Lower leg skin (tissue), 4 donors: ENCODE results near the gene RAB5A. TPM values are rescaled to one million over a fixed set of nuclear protein-coding genes. Genes with fewer than 3 reads are reported as not detected.
"Not testable (repeated sequence)": the region's sequence is repeated elsewhere in the genome, so short reads cannot be mapped to it uniquely, and the experiment has no call there.

Experiments used
- DNase-seq, 2 donors: peaks; one replicate each; pipeline ENCODE4 v3.0.0-alpha.2; 2019; ENCODE audit warnings: low spot score in 2 of 2
- H3K4me3 ChIP-seq: fragments of 200-600 bp; sonication (generic); 2 replicates; pipeline ENCODE4 v1.5.1; 2017; ENCODE audit warnings: mild to moderate bottlenecking, low read depth; ENCODE audit not compliant: poor library complexity, severe bottlenecking
- POLR2A ChIP-seq, 2 donors: fragments of 450-650 bp; IDR thresholded peaks; one replicate each; pipeline ENCODE4 v1.6.1; 2016 to 2017; ENCODE audit warnings: antibody characterized with exemption in 2 of 2, mild to moderate bottlenecking in 1 of 2, moderate library complexity in 1 of 2
- WGBS, 2 donors: methylation state at CpG; one replicate each; pipeline ENCODE4 v1.1.5; 2018; 5-methylcytosine and 5-hydroxymethylcytosine counted together
- intact Hi-C: fragments of 100-400 bp; cut with DNase I; formaldehyde crosslinking; loops from one replicate; pipeline ENCODE4 v1.15.0; 2023; ENCODE audit warnings: low total_unique reads
- total RNA-seq, 4 donors: library from RNA; depleted of rRNA; stranded (reverse); fragments of >200 nt; gene quantifications; one replicate each; pipeline ENCODE4 v1.1.0, GENCODE V29; 2016
- TF ChIP-seq, protein P1 (sequence below), 3 donors: fragments of 450-650 bp; IDR thresholded peaks; one replicate each; pipeline ENCODE4 v1.5.1; 2016; ENCODE audit warnings: antibody characterized with exemption in 3 of 3, mild to moderate bottlenecking in 3 of 3, moderate library complexity in 2 of 3

Gene RAB5A
- total RNA-seq, 4 donors from 2014 or later: 110 to 168 (median 119) TPM

- WGBS, 2 donors: 53 to 57% methylated on average over 2 of the region's 2 CpGs
- no peak overlapping the region for H3K4me3 ChIP-seq
- DNase-seq: no peak
- intact Hi-C loops: no loop called here
- TF ChIP-seq, protein P1, sequence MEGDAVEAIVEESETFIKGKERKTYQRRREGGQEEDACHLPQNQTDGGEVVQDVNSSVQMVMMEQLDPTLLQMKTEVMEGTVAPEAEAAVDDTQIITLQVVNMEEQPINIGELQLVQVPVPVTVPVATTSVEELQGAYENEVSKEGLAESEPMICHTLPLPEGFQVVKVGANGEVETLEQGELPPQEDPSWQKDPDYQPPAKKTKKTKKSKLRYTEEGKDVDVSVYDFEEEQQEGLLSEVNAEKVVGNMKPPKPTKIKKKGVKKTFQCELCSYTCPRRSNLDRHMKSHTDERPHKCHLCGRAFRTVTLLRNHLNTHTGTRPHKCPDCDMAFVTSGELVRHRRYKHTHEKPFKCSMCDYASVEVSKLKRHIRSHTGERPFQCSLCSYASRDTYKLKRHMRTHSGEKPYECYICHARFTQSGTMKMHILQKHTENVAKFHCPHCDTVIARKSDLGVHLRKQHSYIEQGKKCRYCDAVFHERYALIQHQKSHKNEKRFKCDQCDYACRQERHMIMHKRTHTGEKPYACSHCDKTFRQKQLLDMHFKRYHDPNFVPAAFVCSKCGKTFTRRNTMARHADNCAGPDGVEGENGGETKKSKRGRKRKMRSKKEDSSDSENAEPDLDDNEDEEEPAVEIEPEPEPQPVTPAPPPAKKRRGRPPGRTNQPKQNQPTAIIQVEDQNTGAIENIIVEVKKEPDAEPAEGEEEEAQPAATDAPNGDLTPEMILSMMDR (IDR thresholded peaks at IDR 0.05): no peak
- TF ChIP-seq POLR2A (IDR thresholded peaks at IDR 0.05): no peak
Measured at GRCh38 chr3:20022954-20023622, 76.2 kb downstream of the RAB5A start.

GRCh38 chr3:20023623-20024405, 76.9 kb downstream of the RAB5A start:
- DNase-seq: peak in 1 of 2 donors; percentile 29
- intact Hi-C loops: no loop called here
- H3K4me3 ChIP-seq: no peak overlapping the region
- TF ChIP-seq POLR2A (IDR thresholded peaks at IDR 0.05): no peak
- TF ChIP-seq, protein P1 (IDR thresholded peaks at IDR 0.05): no peak
- WGBS, 2 donors: 32 to 60% methylated on average over 2 of the region's 2 CpGs

DNA sequence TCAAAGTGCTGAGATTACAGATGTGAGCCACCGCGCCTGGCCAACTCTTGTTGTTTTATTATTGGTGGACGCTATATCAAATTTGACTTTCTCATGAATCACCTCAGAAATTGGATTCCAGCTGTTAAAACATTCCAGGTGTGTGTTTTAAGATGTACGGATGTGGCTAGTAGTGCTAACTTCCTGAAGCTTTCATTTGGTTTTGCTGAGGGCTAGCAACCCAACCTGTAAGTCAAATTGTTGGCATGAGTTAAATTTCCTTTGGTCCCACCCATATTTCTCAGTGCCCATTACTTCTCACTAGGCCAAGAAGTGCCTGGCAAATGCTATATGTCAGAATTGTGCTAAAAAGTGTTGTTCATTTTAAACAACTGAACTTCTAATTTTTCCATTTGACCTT, 80.2 kb downstream of the RAB5A start:
- no peak for DNase-seq
- intact Hi-C loops: no loop called here
- whole genome bisulfite sequencing, 2 donors: 77 to 79% methylated on average over 4 of the region's 4 CpGs
- no peak for TF ChIP-seq POLR2A (IDR thresholded peaks at IDR 0.05)
- H3K4me3 ChIP-seq: no peak overlapping the region

DNA sequence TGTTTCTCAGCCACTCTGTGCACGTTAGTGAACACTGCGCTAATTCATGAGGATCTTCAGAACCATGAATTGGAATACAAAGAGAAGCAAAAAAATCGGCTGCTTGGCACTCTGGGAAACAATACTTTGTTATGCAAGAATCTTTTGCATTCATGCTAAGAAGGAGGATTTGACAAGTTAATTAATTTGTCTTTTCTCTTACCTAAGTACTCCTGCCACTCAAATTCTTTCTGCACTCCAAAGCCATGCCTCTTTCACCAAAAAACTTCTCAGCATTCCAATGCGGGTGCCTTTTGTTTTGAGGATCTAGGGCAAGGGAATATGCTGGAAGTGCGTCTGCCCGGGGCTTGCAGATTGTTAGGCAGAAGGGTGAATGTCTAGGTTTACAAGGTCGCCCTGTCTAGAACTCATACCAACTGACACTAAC, 82.0 kb downstream of the RAB5A start:
- WGBS, 2 donors: 88 to 90% methylated on average over 7 of the region's 7 CpGs
- intact Hi-C loops: no loop called here
- H3K4me3 ChIP-seq: no peak overlapping the region
- DNase-seq: no peak
- no peak for TF ChIP-seq POLR2A (IDR thresholded peaks at IDR 0.05)
- TF ChIP-seq, protein P1 (IDR thresholded peaks at IDR 0.05): no peak

GRCh38 chr3:20031939-20032338, 85.0 kb downstream of the RAB5A start:
- intact Hi-C loops: not testable (repeated sequence)

More at GRCh38 chr3:20031939-20032338, 85.0 kb downstream of the RAB5A start:
- not testable (repeated sequence) for H3K4me3 ChIP-seq, DNase-seq
- 91 to 96% methylated on average over 7 of the region's 7 CpGs for WGBS, 2 donors

Other genes starting within 250 kb of the RAB5A start
- gene EFHB, start 12.9 kb upstream of the RAB5A start, total RNA-seq: under 1 TPM in 3 of 4 donors, not detected in 1; 0.80 to 0.88 (median 0.88) TPM
- not detected for gene PP2D1, start 65.2 kb downstream of the RAB5A start, total RNA-seq
- gene KAT2B, start 93.3 kb downstream of the RAB5A start, total RNA-seq: 10 to 100 TPM; 29.2 to 38.8 (median 31.0) TPM
- 1 to 10 TPM; 1.1 to 2.2 (median 1.9) TPM for gene SGO1, start 239.1 kb downstream of the RAB5A start, total RNA-seq